Memory B cell (primary cell): ENCODE data around the gene ITPR3.

ENCODE experiments used
- ATAC-seq: fragments of 150-1000 bp; cut with Tn5 transposase; 2 replicates; pipeline ENCODE4 v1.10.0; 2021; ENCODE audit warnings: low read depth, mild to moderate bottlenecking, moderate library complexity
- DNase-seq, 2 donors: peaks; one replicate each; pipeline ENCODE4 v3.0.0; 2022; ENCODE audit warnings: low spot score in 2 of 2
- H3K27ac Mint-ChIP-seq: one replicate; pipeline ENCODE4 v1.8.0; 2022; ENCODE audit warnings: mild to moderate bottlenecking, moderate library complexity, mixed read lengths
- H3K27me3 Mint-ChIP-seq: one replicate; pipeline ENCODE4 v1.8.0; 2022; ENCODE audit warnings: mixed read lengths
- H3K36me3 Mint-ChIP-seq: one replicate; pipeline ENCODE4 v1.8.0; 2022; ENCODE audit warnings: mild to moderate bottlenecking, mixed read lengths
- H3K4me1 Mint-ChIP-seq: one replicate; pipeline ENCODE4 v1.8.0; 2022; ENCODE audit warnings: mixed read lengths
- H3K4me3 Mint-ChIP-seq: one replicate; pipeline ENCODE4 v1.8.0; 2022; ENCODE audit warnings: mild to moderate bottlenecking, moderate library complexity, mixed read lengths
- H3K9me3 Mint-ChIP-seq: one replicate; pipeline ENCODE4 v1.8.0; 2022; ENCODE audit warnings: mixed read lengths

Gene ITPR3

GRCh38 chr6:33725222-33725621 is 104.1 kb downstream of the ITPR3 start:
- Mint-ChIP-seq H3K27me3 (peaks cover 15% of the 10 kb centered on the region), H3K9me3 (no peaks in the 10 kb centered on the region), H3K27ac (no peak overlapping the region), H3K4me1 (peaks cover 16% of the 10 kb centered on the region), H3K4me3 (no peak overlapping the region), H3K36me3 (no peaks in the 10 kb centered on the region)
- no peak for DNase-seq
- no peak for ATAC-seq

DNA sequence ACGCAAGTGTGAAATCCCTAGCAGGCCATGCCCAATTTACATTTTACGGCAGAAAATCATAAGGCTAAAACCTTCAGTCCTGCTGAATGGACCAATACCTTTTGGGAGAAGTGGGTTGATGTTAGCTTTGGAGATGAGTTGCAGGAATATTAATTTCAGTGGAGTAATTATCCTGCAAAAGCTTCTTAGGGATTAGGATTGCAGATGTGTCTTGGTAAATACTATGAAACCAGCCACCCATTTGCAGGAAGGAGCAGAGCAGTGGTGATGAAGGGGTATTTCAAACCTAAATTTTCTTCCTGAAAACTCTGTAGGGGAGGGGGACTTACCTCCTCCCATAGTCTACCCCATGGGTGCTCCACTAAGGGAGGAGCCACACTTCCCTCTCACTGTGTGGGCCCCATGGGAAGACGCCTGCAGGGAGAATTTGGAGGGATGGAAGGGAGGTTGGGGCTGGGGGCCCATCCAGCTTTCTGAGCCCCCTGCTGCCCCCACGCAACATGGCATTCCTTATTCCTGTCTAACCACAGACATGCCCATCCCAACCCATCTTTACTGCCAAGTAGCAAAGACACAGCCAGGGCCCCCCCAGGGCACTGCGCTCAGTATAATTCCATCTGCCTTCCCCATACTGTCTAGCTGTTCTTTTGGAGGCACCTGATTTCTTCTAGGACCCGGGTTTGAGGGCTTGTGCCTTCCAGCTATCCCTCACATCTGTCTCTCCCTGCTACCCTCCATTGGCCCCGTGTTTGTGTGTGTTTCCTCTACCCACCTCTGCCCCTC is 105.0 kb downstream of the ITPR3 start:
- Mint-ChIP-seq H3K27ac (no peak overlapping the region), H3K9me3 (no peaks in the 10 kb centered on the region), H3K4me3 (no peak overlapping the region), H3K4me1 (peaks cover 16% of the 10 kb centered on the region), H3K27me3 (peaks cover 15% of the 10 kb centered on the region), H3K36me3 (no peaks in the 10 kb centered on the region)
- ATAC-seq (no peak), DNase-seq (no peak)

- H3K9me3 Mint-ChIP-seq = no peaks in the 10 kb centered on the region
- ATAC-seq (no peak), DNase-seq (no peak)
- H3K4me1 Mint-ChIP-seq = peaks cover 12% of the 10 kb centered on the region
- peaks cover 15% of the 10 kb centered on the region for H3K27me3 Mint-ChIP-seq
- H3K36me3 Mint-ChIP-seq = no peaks in the 10 kb centered on the region
- H3K27ac Mint-ChIP-seq = no peak overlapping the region
- H3K4me3 Mint-ChIP-seq = no peak overlapping the region
Measured at GRCh38 chr6:33726696-33727095, 105.6 kb downstream of the ITPR3 start.

DNA sequence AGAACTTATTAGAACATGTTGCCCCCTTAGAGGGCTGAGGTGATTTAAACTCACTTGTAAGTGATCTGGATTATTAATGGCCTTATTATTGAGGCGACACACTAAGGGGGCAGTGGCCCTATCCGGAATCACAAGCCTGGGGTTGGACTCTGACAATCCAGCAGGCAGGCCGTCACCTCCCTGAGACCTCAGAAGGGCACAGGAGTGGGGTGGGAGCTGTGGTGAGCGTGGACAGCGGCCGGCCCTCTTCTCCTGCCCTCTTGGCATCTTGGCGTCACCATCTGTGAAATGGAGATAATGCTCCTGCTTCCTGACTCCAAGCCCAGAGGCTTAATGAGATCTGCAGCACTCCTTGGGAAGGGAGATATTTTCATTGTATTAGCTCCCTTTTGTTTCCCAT is 106.0 kb downstream of the ITPR3 start:
- Mint-ChIP-seq H3K4me1 (peaks cover 11% of the 10 kb centered on the region), H3K9me3 (no peaks in the 10 kb centered on the region), H3K27ac (no peak overlapping the region), H3K36me3 (no peaks in the 10 kb centered on the region), H3K4me3 (no peak overlapping the region), H3K27me3 (peaks cover 15% of the 10 kb centered on the region)
- ATAC-seq (no peak), DNase-seq (no peak)

- DNase-seq (no peak), ATAC-seq (no peak)
- no peaks in the 10 kb centered on the region for H3K36me3 Mint-ChIP-seq
Measured at GRCh38 chr6:33727932-33728331, 106.8 kb downstream of the ITPR3 start.

DNA sequence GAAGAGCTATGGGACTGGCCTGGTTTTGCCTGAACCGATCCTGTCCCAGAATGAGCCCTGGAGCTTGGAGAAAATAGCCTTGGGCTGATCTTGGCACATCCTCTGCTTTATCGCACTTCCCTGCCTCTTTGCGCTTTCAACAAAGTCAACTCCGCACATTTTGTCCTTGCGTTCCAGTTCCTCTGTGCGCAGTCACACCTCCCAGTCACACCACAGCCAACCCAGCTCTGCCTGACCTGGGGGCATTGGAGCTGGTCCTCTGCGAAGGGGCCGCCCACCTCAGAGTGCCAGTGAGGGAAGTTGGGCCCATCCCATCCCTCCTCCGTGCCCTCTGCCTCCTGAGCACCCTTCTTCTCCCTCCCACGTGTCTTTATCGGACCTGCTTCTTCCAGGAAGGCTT is 107.3 kb downstream of the ITPR3 start:
- H3K27ac Mint-ChIP-seq = no peak overlapping the region
- ATAC-seq (no peak), DNase-seq (no peak)
- no peak overlapping the region for H3K4me3 Mint-ChIP-seq
- H3K27me3 Mint-ChIP-seq = peaks cover 14% of the 10 kb centered on the region
- H3K36me3 Mint-ChIP-seq = no peaks in the 10 kb centered on the region
- H3K4me1 Mint-ChIP-seq = peaks cover 13% of the 10 kb centered on the region
- no peaks in the 10 kb centered on the region for H3K9me3 Mint-ChIP-seq

More at GRCh38 chr6:33727932-33728331, 106.8 kb downstream of the ITPR3 start:
- Mint-ChIP-seq H3K4me1 (peaks cover 13% of the 10 kb centered on the region), H3K27ac (no peak overlapping the region), H3K27me3 (peaks cover 14% of the 10 kb centered on the region), H3K9me3 (no peaks in the 10 kb centered on the region), H3K4me3 (no peak overlapping the region)

DNA sequence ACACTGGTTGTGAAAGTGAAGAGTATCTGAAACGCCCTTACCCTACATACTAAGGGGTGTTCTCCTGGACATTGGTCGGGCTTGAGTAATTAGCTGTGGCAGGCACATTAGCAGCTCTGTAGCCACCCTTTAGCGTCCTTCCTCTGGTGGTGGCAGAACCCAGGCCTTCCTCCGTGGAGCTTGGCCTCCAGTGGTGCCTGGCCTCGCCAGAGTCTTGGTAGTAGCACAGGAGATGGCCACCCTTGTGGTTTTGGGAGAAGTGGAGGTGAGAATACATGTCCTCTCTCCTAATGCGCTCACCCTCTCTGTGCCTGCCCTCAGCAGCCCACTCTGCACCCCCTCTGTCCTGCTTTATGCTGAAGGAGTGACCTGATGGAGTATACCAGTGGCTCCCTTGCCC is 107.9 kb downstream of the ITPR3 start:
- DNase-seq = no peak
- H3K36me3 Mint-ChIP-seq = no peaks in the 10 kb centered on the region
- H3K27me3 Mint-ChIP-seq = peaks cover 11% of the 10 kb centered on the region
- no peaks in the 10 kb centered on the region for H3K9me3 Mint-ChIP-seq
- ATAC-seq = no peak
- H3K27ac Mint-ChIP-seq = no peak overlapping the region
- H3K4me1 Mint-ChIP-seq = peaks cover 13% of the 10 kb centered on the region
- H3K4me3 Mint-ChIP-seq = no peak overlapping the region

- Mint-ChIP-seq H3K9me3 (no peaks in the 10 kb centered on the region), H3K4me3 (no peak overlapping the region), H3K27me3 (peaks cover 4% of the 10 kb centered on the region), H3K27ac (no peak overlapping the region), H3K4me1 (peaks cover 13% of the 10 kb centered on the region), H3K36me3 (no peaks in the 10 kb centered on the region)
- no peak for ATAC-seq
- DNase-seq = no peak
Measured at GRCh38 chr6:33730611-33731010, 109.5 kb downstream of the ITPR3 start.

DNA sequence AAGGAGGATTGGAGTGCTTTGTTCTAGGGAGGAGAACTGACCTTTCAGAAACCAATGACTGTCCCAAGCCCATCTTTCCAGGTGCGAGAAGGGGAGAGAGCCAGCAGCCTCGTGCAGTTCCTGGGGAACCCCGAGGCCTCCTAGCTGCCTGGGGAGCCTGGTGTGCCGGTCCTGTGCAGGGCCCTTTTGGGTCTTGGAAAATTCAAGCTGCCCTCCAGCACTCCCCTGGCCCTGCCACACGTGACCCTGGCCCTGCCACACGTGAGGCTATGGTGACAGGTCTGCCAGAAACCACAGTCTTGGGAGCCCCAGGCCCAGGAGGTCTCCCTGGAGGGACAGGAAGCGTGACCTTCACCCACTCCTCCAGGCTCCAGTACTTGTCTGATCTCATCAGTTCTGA is 109.9 kb downstream of the ITPR3 start:
- no peak for ATAC-seq
- H3K27me3 Mint-ChIP-seq = peaks cover 4% of the 10 kb centered on the region
- DNase-seq = no peak
- no peak overlapping the region for H3K27ac Mint-ChIP-seq
- H3K4me1 Mint-ChIP-seq = peaks cover 13% of the 10 kb centered on the region
- no peaks in the 10 kb centered on the region for H3K9me3 Mint-ChIP-seq
- no peak overlapping the region for H3K4me3 Mint-ChIP-seq
- H3K36me3 Mint-ChIP-seq = no peaks in the 10 kb centered on the region

- no peaks in the 10 kb centered on the region for H3K27me3 Mint-ChIP-seq
- H3K4me3 Mint-ChIP-seq = no peak overlapping the region
- H3K9me3 Mint-ChIP-seq = no peaks in the 10 kb centered on the region
- H3K4me1 Mint-ChIP-seq = peaks cover 10% of the 10 kb centered on the region
- ATAC-seq (no peak), DNase-seq (no peak)
- H3K36me3 Mint-ChIP-seq = no peaks in the 10 kb centered on the region
- no peak overlapping the region for H3K27ac Mint-ChIP-seq
Measured at GRCh38 chr6:33731751-33732282, 110.7 kb downstream of the ITPR3 start.

DNA sequence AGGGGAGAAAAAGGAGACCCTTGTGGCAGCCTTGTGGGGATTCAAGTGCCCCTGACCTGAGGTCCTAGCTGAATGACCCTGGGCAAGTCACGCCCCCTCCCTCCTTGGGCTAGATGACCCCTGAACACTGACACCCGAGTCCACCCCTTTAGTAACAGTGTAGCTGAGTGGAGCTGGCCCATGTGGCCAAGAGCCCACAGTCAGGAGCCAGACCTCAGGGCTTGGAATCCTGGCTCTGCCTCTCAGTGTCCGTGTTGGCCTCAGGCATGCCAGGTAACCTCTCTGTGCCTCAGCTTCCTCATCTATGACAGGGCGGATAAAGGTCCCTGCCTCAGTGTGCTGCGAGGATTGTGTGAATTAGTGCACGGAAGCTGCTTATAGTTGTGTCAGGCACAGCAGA is 111.3 kb downstream of the ITPR3 start:
- Mint-ChIP-seq H3K4me1 (peaks cover 10% of the 10 kb centered on the region), H3K36me3 (no peaks in the 10 kb centered on the region), H3K27ac (no peak overlapping the region), H3K27me3 (no peaks in the 10 kb centered on the region), H3K9me3 (no peaks in the 10 kb centered on the region), H3K4me3 (no peak overlapping the region)
- no peak for ATAC-seq
- DNase-seq = no peak

DNA sequence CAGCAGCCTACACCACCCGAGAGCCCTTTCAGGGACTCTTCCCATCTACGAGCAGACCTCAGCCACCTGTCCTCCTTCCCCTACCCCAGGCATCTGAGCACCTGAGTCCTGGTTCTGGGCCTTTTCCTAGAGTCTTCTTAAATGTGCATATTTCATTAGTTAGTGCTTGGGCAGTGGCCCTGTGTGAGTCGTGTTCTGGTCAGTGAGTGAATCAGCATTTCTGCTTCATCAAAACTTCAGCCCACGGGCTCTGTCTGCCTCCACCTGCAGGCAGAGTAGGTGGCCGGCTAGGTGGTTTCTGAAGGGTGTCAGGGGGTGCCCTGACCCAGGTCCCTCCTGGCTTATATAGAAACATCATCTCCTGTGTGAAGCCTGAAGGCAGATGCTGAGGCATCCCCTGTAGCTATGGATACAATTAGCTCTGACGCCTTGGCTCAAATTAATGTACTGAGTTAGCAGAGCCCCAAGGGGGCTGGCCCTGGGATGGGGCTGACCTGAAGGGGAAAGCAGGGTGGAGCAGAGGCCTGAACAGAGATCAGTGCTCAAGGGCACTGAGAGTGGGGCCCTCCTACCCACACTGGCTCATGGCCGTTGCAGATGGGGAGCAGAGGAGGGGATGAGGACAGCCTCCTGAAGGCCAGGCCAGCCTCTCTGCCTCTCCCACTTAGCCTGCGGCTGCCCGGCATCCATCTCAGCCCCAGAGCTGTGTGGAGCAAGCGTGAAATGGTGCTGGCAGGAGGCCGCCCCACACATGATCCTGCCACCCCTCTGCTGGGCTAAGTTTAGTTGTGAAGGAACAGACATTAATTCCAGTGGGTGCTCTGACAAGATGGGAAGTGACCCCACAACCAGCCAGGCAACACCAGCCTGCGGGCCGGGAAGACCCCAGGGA is 111.9 kb downstream of the ITPR3 start:
- ATAC-seq = no peak

GRCh38 chr6:33733709-33734007 is 112.5 kb downstream of the ITPR3 start:
- DNase-seq = no peak
- H3K4me3 Mint-ChIP-seq = no peak overlapping the region
- no peaks in the 10 kb centered on the region for H3K9me3 Mint-ChIP-seq
- ATAC-seq = no peak
- no peaks in the 10 kb centered on the region for H3K27me3 Mint-ChIP-seq
- H3K27ac Mint-ChIP-seq = no peak overlapping the region
- H3K36me3 Mint-ChIP-seq = no peaks in the 10 kb centered on the region
- peaks cover 3% of the 10 kb centered on the region for H3K4me1 Mint-ChIP-seq

More for the DNA sequence above, 111.9 kb downstream of the ITPR3 start:
- Mint-ChIP-seq H3K36me3 (no peaks in the 10 kb centered on the region), H3K27me3 (no peaks in the 10 kb centered on the region), H3K27ac (no peak overlapping the region), H3K4me1 (peaks cover 5% of the 10 kb centered on the region), H3K9me3 (no peaks in the 10 kb centered on the region), H3K4me3 (no peak overlapping the region)
- no peak for DNase-seq

GRCh38 chr6:33735216-33735615 is 114.1 kb downstream of the ITPR3 start:
- Mint-ChIP-seq H3K4me3 (no peak overlapping the region), H3K4me1 (peaks cover 2% of the 10 kb centered on the region), H3K36me3 (no peaks in the 10 kb centered on the region), H3K9me3 (no peaks in the 10 kb centered on the region), H3K27me3 (no peaks in the 10 kb centered on the region), H3K27ac (no peak overlapping the region)
- ATAC-seq (no peak), DNase-seq (no peak)
